ENCODE measurements around the gene MEX3A.
"Not testable (repeated sequence)": the region's sequence is repeated elsewhere in the genome, so short reads cannot be mapped to it uniquely, and the experiment has no call there.

The MEX3A gene

DNA sequence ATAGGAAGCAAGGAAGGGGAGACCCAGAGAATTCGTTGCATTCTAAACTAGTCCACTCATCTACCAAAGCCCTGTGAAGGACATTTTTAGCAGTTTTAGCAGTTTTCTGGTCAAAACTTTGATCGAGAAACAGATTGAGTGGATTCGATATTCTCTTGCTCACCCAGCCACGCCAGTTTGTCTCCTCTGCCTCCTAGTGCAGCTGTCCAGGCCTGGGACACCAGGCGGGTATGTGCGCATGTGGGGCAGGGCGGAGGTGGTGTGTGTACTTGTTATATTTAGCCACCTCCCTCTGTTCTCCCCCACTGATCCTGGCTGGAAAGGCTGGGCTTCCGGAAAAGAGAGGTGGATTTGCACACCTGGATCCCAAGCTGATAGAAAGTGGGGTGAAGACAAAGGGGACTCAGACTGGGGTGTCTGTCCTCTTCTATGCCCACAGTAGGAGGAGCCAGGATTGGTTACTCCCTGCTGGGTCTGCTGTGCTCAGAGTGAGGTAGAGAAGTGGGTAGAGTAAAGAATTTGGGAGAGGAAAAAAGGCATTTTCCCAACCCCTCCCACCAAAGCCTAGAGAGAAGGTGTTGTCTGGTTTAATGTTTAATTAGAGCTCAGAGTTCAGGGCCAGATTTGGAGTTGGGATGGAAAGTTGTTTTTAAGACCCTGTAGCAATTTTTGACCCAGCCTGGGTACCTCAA, 36.1 kb upstream of the MEX3A start:
- no peak for DNase-seq

- DNase-seq, result no peak
These were observed 35.3 kb upstream of the MEX3A start for GRCh38 chr1:156117414-156118176.

GRCh38 chr1:156116731-156117130, 34.5 kb upstream of the MEX3A start:
- DNase-seq, result not testable (repeated sequence)

DNA sequence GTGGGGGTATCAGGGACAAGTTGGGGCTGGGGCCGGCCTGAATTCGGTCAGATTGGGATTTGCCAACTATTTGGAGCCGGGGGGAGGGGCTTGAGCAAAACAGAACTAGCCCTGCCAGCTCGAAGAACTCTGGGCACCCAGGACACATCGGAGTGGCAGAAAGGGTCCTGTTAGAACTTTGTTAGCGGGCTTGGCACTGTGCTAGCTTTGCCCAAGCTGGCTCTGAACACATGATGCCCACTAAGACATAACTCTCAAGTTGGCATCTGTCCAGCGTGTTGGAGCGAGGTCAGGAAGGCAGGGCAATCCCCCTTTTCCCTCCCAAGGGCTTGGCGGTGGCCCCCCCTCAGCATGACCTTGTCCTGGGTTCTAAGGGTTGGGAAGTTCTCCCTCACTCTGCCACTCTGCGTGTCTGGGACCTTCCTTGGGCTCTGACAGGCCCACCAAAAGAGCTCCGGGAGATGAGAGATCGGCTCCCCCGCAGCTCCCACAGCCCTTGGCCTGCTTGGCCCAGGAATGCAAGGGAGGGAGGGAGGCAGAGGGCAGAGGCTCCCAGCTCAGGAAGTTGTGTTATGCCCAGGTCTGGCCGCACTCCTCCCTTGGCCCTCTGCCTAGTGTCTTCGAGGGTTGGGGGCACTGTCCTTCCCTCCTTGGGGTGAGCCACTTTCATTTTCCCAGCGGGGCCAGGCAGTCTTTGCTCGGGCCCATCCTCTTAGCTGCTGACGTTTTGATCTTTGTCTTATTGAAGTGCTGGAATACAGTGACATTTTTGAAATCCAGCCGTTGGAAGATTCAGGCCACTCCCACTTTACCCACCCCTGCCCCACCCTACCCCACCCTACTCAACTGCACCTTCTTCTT, 33.5 kb upstream of the MEX3A start:
- DNase-seq, result no peak

DNA sequence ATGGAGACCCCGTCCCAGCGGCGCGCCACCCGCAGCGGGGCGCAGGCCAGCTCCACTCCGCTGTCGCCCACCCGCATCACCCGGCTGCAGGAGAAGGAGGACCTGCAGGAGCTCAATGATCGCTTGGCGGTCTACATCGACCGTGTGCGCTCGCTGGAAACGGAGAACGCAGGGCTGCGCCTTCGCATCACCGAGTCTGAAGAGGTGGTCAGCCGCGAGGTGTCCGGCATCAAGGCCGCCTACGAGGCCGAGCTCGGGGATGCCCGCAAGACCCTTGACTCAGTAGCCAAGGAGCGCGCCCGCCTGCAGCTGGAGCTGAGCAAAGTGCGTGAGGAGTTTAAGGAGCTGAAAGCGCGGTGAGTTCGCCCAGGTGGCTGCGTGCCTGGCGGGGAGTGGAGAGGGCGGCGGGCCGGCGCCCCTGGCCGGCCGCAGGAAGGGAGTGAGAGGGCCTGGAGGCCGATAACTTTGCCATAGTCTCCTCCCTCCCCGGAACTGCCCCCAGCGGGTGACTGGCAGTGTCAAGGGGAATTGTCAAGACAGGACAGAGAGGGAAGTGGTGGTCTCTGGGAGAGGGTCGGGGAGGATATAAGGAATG, 32.8 kb upstream of the MEX3A start:
- no peak for DNase-seq

GRCh38 chr1:156114101-156114918, 32.0 kb upstream of the MEX3A start, which contains the start of gene LMNA:
Gene LMNA, plus strand, starts transcription at chr1:156114711. Its CDS starts 208 bp downstream, at chr1:156114919.
- DNase-seq, result peak; percentile 76

GRCh38 chr1:156113282-156113950, 31.2 kb upstream of the MEX3A start:
- DNase-seq, result no peak

GRCh38 chr1:156112276-156113137, 30.2 kb upstream of the MEX3A start:
- DNase-seq, result no peak

DNA sequence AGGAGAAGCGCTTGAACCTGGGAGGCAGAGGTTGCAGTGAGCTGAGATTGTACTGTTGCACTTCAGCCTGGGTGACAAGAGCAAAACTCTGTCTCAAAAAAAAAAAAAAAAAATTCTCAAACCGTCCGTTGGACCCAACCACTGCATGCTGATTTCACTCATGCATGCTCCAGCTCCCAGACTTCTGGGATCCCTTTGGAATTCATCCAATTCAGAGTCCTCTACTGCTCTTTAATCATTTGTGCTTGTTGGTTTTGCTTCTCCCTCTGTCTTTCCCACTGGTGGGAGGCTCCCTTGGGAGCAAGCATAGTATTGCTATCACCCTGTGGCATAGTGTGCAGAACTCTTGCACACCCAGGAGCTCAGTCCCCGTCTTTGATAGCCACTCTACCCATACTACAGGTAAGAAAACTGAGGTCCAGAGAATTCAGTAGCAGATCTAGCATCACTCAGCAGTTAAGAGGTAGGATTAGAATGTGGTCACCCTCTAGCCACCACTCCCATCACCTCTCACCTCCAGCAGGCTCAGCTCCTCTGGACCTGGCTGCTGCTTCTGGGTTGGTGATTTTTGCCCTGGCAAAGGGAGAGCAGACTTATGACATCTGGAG, 29.2 kb upstream of the MEX3A start:
- no peak for DNase-seq

GRCh38 chr1:156110252-156110651, 28.0 kb upstream of the MEX3A start:
- no peak for DNase-seq

DNA sequence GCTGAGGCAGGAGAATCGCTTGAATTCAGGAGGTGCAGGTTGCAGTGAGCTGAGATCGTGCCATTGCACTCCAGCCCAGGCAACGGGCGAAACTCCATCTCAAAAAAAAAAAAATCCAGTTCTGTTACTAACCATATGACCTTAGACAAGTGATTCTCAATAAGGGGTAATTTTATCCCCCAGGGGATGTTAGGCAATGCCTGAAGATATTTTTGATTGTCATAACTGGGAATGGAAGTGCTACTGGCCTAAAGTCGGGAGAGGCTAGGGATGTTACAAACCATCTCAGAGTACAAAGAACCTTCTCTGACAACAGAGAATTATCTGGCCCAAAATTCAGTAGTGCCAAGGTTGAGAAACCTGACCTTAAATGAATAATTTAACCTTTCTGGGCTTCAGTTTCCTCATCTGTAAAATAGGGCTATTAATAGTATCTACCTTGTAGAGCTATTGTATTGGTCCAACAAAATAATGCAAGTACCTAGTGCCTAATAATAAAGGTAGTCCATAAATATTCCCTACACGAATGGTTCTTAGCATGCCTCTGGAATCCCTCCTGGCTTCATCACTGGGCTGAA, 26.5 kb upstream of the MEX3A start:
- DNase-seq, result no peak

DNA sequence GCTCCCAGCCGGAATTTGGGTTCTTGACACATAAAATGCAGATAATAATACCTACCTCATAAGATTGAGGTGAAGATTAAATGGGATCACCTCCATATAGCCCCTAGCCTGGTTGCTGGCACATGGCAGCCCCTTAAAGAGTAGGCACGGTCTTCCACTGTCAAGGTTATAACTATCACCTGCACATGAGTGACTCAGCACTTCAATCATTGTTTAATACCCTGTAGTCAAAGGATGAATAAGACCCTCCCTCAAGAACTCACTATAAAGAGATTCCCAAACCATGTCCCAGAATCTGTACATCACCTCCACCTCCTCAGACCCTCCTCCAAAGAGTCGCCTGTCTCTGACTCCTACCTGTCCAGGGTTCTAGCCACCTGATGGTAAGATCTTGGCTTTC, 25.8 kb upstream of the MEX3A start:
- DNase-seq, result no peak

DNA sequence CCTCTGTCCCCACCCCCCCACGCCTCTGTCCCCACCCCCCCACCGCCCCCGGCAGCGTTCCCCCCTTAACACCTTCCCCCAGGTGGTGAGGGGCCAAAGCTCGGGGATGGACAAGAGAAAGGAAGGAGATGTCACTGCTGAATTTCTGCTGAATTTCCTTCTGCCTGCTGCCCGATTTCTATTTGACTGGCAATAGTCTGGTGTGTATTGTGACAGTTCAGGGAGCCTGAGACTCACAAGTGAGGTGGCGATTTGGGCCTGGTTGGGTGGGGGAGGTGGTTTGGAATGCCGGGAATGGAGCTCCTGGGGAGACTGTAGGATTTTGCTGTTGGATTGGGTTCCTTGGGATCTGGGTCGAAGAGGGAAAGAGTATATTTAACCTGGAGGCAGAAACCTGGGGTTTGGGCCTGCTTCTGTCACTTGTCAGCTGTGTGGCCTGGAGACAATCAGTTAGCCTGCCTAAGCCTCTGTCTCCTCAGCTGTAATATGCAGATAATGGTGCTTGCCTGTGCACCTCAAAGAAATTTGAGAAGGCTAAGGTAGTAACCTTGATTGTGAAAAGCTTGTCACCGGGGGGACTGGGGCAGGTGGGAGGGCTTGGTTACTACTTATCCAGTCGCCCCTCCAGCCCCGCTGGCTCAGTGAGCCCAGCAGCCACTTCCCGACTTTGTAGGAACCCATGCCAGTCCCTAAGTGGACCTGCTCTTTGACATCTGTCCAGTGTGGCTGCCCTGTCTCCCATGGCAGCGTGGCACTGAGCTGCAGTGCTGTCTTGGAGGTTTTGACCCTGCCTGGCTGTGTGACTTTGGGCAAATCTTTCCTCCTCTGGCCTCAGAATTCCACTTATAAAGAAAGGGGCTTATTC, 24.6 kb upstream of the MEX3A start:
- no peak for DNase-seq

DNA sequence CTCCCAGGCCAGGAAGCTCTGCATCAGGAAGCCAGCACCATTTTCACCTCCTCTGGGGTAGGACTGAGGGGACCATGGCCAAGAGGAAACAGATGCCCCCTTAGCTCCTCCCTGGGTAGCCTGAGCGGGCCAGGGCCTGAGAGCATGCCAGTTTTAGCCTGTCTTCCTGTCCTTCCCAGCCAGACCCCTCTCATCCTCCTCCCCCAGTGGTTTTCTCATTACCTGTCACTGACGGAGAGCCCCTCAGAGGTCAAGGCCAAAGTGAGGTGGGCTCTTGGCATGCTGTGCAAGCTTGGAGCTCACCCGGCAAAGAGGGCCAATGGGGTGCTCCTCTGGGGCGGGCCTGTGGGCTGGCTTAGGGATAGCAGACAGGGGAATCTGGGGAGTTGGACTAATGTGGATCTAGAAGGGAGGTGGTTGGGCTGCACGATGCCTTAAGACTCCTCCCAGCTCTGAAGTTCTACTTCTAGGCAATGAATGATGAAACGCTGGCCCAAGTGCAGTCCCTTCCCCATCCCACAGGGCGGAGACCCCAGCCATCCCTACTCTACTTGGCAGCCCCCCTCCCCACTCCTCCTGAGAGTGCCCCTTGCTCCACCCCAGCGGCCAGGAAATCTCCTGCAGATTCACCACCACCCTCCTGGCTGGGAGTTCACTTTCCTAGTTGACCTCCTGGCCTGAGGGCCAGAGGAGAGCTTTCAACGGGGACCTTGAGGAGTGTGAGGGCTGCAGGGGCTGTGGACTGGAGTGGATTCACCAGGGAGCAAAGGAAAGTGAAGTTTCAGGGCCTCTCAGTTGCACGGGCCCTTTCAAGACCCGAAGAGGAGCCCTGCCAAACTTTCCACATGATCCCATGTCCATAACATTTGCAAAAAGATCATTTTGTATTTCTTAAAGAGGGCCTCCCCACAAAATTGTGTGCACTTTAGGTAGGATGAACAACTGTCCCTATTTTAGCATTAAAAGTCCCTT, 22.9 kb upstream of the MEX3A start:
- DNase-seq, result no peak

DNA sequence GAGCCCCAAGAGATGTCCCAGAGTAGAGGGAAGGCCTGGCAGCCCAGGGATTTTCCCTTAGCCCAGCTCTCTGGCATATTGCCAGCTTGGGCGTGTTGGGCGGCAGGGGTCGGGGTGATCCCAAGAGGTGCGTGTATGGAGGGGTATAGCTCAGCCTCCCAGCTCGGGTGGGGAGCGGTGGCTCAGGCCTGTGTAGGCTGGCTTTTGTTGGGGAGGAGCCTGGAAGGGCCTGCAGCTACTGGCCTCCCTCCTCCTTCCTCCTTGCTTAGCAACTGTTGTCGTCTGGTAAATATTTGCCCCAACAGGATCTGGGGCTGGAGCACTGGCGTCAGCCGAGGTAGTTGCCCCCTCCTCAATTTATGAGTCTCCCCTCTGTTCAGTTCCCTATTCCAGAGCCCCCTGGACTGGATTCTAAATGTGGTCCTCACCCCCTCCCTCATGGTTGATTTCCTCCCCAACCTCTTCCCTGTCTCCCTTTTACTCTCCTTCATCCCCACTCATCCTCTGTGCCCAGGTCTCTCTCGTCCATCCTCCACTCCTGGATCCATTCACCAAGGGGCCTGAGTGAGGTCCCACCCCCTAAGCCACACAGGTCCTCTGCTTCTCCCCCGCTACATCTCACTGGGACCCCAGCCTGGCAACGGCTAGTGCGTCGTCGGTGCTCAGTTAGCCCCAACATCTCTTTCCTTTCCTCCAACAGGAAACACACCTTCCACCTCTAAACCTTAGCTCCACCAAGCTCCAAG, 22.0 kb upstream of the MEX3A start:
- no peak for DNase-seq

DNA sequence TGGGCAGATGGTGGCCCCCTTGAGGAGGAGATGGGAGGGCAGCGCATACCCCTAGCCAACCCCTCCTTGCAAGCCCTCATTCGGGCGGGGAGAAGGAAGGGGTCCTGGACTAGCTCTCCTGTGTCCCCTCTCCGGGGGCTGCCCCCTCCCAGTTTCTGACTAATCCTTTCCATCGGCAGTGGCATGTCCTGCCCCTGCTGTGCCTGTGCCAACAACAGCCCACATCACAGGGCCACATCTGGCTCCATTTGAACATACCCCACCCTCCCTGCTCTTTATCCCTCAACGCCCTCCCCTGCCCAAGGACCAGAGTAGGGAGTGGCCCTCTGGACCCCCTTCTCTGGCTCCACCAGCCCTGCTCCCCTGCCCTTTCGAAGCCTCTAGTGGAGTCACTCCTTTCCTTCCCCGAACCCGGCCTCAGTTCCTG, 21.3 kb upstream of the MEX3A start:
- no peak for DNase-seq
